ENCODE results near the gene NCAPD3. TPM values are rescaled to one million over a fixed set of nuclear protein-coding genes. Genes with fewer than 3 reads are reported as not detected.
A peak's percentile ranks its signal among the peaks of the same experiment; 100 is the strongest.

Gene NCAPD3
- total and polyA plus RNA-seq, 4 donors = 14.1 to 35.4 (median 24.2) TPM

- Histone ChIP-seq H3K27ac (ENCODE audit: low read depth in 1 of 2, low read length in 2 of 2) (no peak overlapping the region), H3K9me3 (ENCODE audit: control insufficient read depth in 4 of 4, low read length in 3 of 4) (no peaks in the 10 kb centered on the region), H3K9ac (ENCODE audit: low read depth in 1 of 2, low read length in 2 of 2) (no peak overlapping the region), H3K4me3 (ENCODE audit: low read depth in 1 of 3, low read length in 3 of 3) (no peak overlapping the region), H3K27me3 (ENCODE audit: control insufficient read depth in 4 of 4, insufficient read depth in 4 of 4, low read length in 3 of 4) (no peaks in the 10 kb centered on the region), H3K36me3 (ENCODE audit: control insufficient read depth in 4 of 4, insufficient read depth in 3 of 4, low read depth in 1 of 4, low read length in 3 of 4) (peaks cover 8 to 31% (median 20%) of the 10 kb centered on the region in 4 donors), H3K4me1 (ENCODE audit: control insufficient read depth in 4 of 4, insufficient read depth in 4 of 4, low read length in 3 of 4) (peaks cover 4 to 16% (median 7%) of the 10 kb centered on the region in 4 donors)
- DNase-seq (ENCODE audit: low spot score) = no peak
- TF ChIP-seq FOXA1 (IDR thresholded peaks at IDR 0.05) (no peak), CTCF (IDR thresholded peaks at IDR 0.05; ENCODE audit: low read depth, low read length, missing input control) (no peak), GABPA (IDR thresholded peaks at IDR 0.05 in 1 of 2, conservative IDR thresholded peaks at IDR 0.05 in 1 of 2) (no peak), RAD21 (IDR thresholded peaks at IDR 0.05) (no peak), EGR1 (IDR thresholded peaks at IDR 0.05; ENCODE audit: low read depth in 2 of 2) (no peak), RXRA (IDR thresholded peaks at IDR 0.05) (no peak), ZBTB33 (IDR thresholded peaks at IDR 0.05) (no peak), MAX (IDR thresholded peaks at IDR 0.05) (no peak), YY1 (IDR thresholded peaks at IDR 0.05) (no peak), FOXA2 (IDR thresholded peaks at IDR 0.05) (no peak), HNF4A (conservative IDR thresholded peaks at IDR 0.05) (no peak), NR2F2 (IDR thresholded peaks at IDR 0.05) (no peak), HNF4G (IDR thresholded peaks at IDR 0.05) (no peak), JUND (IDR thresholded peaks at IDR 0.05) (no peak)
- WGBS = 98% methylated on average over 5 of the region's 5 CpGs
Observed at GRCh38 chr11:134170919-134171281, 52.9 kb downstream of the NCAPD3 start.

- no peak overlapping the region for H3K9ac ChIP-seq (ENCODE audit: low read depth in 1 of 2, low read length in 2 of 2)
- no peak overlapping the region for H3K27ac ChIP-seq (ENCODE audit: low read depth in 1 of 2, low read length in 2 of 2)
- H3K4me1 ChIP-seq (ENCODE audit: control insufficient read depth in 4 of 4, insufficient read depth in 4 of 4, low read length in 3 of 4) = peaks cover 4 to 16% (median 7%) of the 10 kb centered on the region in 4 donors
- no peak overlapping the region for H3K4me3 ChIP-seq (ENCODE audit: low read depth in 1 of 3, low read length in 3 of 3)
- WGBS = 49% methylated on average over 6 of the region's 6 CpGs
- peaks cover 8 to 29% (median 20%) of the 10 kb centered on the region in 4 donors for H3K36me3 ChIP-seq (ENCODE audit: control insufficient read depth in 4 of 4, insufficient read depth in 3 of 4, low read depth in 1 of 4, low read length in 3 of 4)
- no peak for DNase-seq (ENCODE audit: low spot score)
- no peaks in the 10 kb centered on the region for H3K27me3 ChIP-seq (ENCODE audit: control insufficient read depth in 4 of 4, insufficient read depth in 4 of 4, low read length in 3 of 4)
- no peaks in the 10 kb centered on the region for H3K9me3 ChIP-seq (ENCODE audit: control insufficient read depth in 4 of 4, low read length in 3 of 4)
- TF ChIP-seq ZBTB33 (IDR thresholded peaks at IDR 0.05) (no peak), MAX (IDR thresholded peaks at IDR 0.05) (no peak), RXRA (IDR thresholded peaks at IDR 0.05) (peak; percentile 55), JUND (IDR thresholded peaks at IDR 0.05) (no peak), RAD21 (IDR thresholded peaks at IDR 0.05) (no peak), GABPA (IDR thresholded peaks at IDR 0.05 in 1 of 2, conservative IDR thresholded peaks at IDR 0.05 in 1 of 2) (no peak), YY1 (IDR thresholded peaks at IDR 0.05) (no peak), HNF4G (IDR thresholded peaks at IDR 0.05) (no peak), FOXA2 (IDR thresholded peaks at IDR 0.05) (no peak), FOXA1 (IDR thresholded peaks at IDR 0.05) (no peak), EGR1 (IDR thresholded peaks at IDR 0.05; ENCODE audit: low read depth in 2 of 2) (no peak), TAF1 (conservative IDR thresholded peaks at IDR 0.05) (no peak), HNF4A (conservative IDR thresholded peaks at IDR 0.05) (peak; percentile 44 to 65), ATF3 (IDR thresholded peaks at IDR 0.05) (no peak), SP1 (IDR thresholded peaks at IDR 0.05) (peak; percentile 53), CTCF (IDR thresholded peaks at IDR 0.05; ENCODE audit: low read depth, low read length, missing input control) (no peak), NR2F2 (IDR thresholded peaks at IDR 0.05) (no peak)
Observed at GRCh38 chr11:134170177-134170918, 53.4 kb downstream of the NCAPD3 start.

All from liver (tissue), 9 donors.